ENCODE results near the gene CANX. TPM values are rescaled to one million over a fixed set of nuclear protein-coding genes. Genes with fewer than 3 reads are reported as not detected.

Gene CANX
- total RNA-seq, 1 donor from 2014 or later = 414 TPM

GRCh38 chr5:179768326-179769085 lies 69.7 kb downstream of the CANX start:
- H3K27ac ChIP-seq (replicated peaks) = no peak overlapping the region
- no peak for DNase-seq
- intact Hi-C loops (cut with micrococcal nuclease) = no loop called here
- no peak overlapping the region for H3K4me3 ChIP-seq
- no peaks in the 10 kb centered on the region for H3K9me3 ChIP-seq (replicated peaks)
- peaks cover 70% of the 10 kb centered on the region for H3K36me3 ChIP-seq
- H3K4me1 ChIP-seq = peaks cover 54% of the 10 kb centered on the region
- H3K27me3 ChIP-seq (ENCODE audit: low read depth) = no peaks in the 10 kb centered on the region
- TF ChIP-seq, protein P1, sequence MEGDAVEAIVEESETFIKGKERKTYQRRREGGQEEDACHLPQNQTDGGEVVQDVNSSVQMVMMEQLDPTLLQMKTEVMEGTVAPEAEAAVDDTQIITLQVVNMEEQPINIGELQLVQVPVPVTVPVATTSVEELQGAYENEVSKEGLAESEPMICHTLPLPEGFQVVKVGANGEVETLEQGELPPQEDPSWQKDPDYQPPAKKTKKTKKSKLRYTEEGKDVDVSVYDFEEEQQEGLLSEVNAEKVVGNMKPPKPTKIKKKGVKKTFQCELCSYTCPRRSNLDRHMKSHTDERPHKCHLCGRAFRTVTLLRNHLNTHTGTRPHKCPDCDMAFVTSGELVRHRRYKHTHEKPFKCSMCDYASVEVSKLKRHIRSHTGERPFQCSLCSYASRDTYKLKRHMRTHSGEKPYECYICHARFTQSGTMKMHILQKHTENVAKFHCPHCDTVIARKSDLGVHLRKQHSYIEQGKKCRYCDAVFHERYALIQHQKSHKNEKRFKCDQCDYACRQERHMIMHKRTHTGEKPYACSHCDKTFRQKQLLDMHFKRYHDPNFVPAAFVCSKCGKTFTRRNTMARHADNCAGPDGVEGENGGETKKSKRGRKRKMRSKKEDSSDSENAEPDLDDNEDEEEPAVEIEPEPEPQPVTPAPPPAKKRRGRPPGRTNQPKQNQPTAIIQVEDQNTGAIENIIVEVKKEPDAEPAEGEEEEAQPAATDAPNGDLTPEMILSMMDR (IDR thresholded peaks at IDR 0.05; ENCODE audit: borderline replicate concordance) = peak; percentile 38

DNA sequence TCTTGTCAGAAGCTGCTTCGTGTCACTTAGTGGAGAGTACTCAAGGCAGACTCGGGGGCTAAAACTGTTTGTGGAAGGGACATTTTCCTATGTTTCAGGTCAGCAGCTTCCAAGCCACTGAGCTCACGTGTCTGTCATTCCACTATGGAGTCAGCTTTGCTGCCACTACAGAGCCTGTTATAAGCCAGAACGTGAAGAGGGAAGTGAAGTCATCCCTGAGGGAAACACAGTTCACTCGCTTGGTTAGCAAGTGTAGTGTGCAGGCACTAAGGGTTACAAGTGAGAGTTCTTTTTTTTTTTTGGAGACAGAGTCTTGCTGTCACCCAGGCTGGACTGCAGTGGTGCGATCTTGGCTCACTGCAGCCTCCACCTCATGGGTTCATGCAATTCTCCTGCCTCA lies 70.5 kb downstream of the CANX start:
- intact Hi-C loops (cut with micrococcal nuclease) = no loop called here

DNA sequence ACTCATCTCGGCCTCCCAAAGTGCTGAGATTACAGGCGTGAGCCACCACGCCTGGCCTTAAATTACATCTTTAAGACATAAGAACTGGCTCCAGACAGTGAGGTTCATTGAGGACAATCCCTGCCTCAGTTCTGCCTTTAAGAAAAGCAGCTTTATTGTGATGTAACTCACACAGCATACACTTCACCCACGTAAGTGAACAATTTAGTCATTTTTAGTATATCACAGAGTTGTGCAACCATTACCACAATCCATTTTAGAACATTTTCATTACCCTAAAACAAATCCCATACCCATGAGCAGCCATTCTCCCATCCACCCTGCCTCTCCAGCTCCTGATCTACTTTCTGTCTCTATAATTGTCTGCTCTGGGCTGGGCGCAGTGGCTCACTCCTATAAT lies 71.0 kb downstream of the CANX start:
- TF ChIP-seq, protein P1 (IDR thresholded peaks at IDR 0.05; ENCODE audit: borderline replicate concordance) = no peak
- Histone ChIP-seq H3K27ac (replicated peaks) (no peak overlapping the region), H3K4me3 (no peak overlapping the region), H3K4me1 (peaks cover 41% of the 10 kb centered on the region), H3K9me3 (replicated peaks) (no peaks in the 10 kb centered on the region), H3K36me3 (peaks cover 83% of the 10 kb centered on the region), H3K27me3 (ENCODE audit: low read depth) (no peaks in the 10 kb centered on the region)
- no peak for DNase-seq
- intact Hi-C loops (cut with micrococcal nuclease) = no loop called here

More for the DNA sequence above, 70.5 kb downstream of the CANX start:
- DNase-seq = no peak
- Histone ChIP-seq H3K27me3 (ENCODE audit: low read depth) (no peaks in the 10 kb centered on the region), H3K4me3 (no peak overlapping the region), H3K4me1 (peaks cover 46% of the 10 kb centered on the region), H3K27ac (replicated peaks) (no peak overlapping the region), H3K36me3 (peaks cover 78% of the 10 kb centered on the region), H3K9me3 (replicated peaks) (no peaks in the 10 kb centered on the region)
- TF ChIP-seq, protein P1 (IDR thresholded peaks at IDR 0.05; ENCODE audit: borderline replicate concordance) = no peak

GRCh38 chr5:179771311-179771895 lies 72.6 kb downstream of the CANX start:
- Histone ChIP-seq H3K4me1 (peaks cover 25% of the 10 kb centered on the region), H3K27me3 (ENCODE audit: low read depth) (no peaks in the 10 kb centered on the region), H3K27ac (replicated peaks) (no peak overlapping the region), H3K36me3 (peaks cover 87% of the 10 kb centered on the region), H3K4me3 (no peak overlapping the region), H3K9me3 (replicated peaks) (no peaks in the 10 kb centered on the region)
- intact Hi-C loops (cut with micrococcal nuclease) = no loop called here
- TF ChIP-seq, protein P1 (IDR thresholded peaks at IDR 0.05; ENCODE audit: borderline replicate concordance) = no peak
- no peak for DNase-seq

- peaks cover 83% of the 10 kb centered on the region for H3K36me3 ChIP-seq
- TF ChIP-seq, protein P1 (IDR thresholded peaks at IDR 0.05; ENCODE audit: borderline replicate concordance) = no peak
- DNase-seq = no peak
Measured at GRCh38 chr5:179772351-179772750, 73.6 kb downstream of the CANX start.

More at GRCh38 chr5:179772351-179772750, 73.6 kb downstream of the CANX start:
- Histone ChIP-seq H3K4me1 (peaks cover 17% of the 10 kb centered on the region), H3K9me3 (replicated peaks) (no peaks in the 10 kb centered on the region), H3K27me3 (ENCODE audit: low read depth) (no peaks in the 10 kb centered on the region), H3K4me3 (no peak overlapping the region), H3K27ac (replicated peaks) (no peak overlapping the region)
- intact Hi-C loops (cut with micrococcal nuclease) = no loop called here
